ENCODE results near the gene REV1. TPM values are rescaled to one million over a fixed set of nuclear protein-coding genes. Genes with fewer than 3 reads are reported as not detected.
"Not testable (repeated sequence)": the region's sequence is repeated elsewhere in the genome, so short reads cannot be mapped to it uniquely, and the experiment has no call there.

Gene REV1
- total RNA-seq, 2 experiments from 2014 or later, result 51.6 to 68.1 TPM

GRCh38 chr2:99373144-99373543 is 116.7 kb downstream of the REV1 start:
- H3K27ac ChIP-seq (ENCODE audit: low read depth, low read length, poor library complexity, severe bottlenecking), result no peak overlapping the region
- H3K9me2 ChIP-seq (ENCODE audit: insufficient read depth, low read length), result no peaks in the 10 kb centered on the region
- H3K4me3 ChIP-seq (ENCODE audit: low read depth, low read length, poor library complexity, severe bottlenecking), result no peak overlapping the region
- H3K4me2 ChIP-seq (ENCODE audit: low read length), result no peak overlapping the region
- ChIA-PET CTCF (ENCODE audit: unreplicated experiment) (no interaction called here), POLR2A (no interaction called here)
- no peaks in the 10 kb centered on the region for H3K4me1 ChIP-seq (ENCODE audit: insufficient read depth, low read length, poor library complexity, severe bottlenecking)
- H3K9me3 ChIP-seq (ENCODE audit: low read length), result peaks cover 25% of the 10 kb centered on the region; the same call in 1 of the 2 replicates
- intact Hi-C loops (cut with micrococcal nuclease; ENCODE audit: unreplicated experiment), result no loop called here
- H2AFZ ChIP-seq (ENCODE audit: low read length), result no peak overlapping the region
- DNase-seq (ENCODE audit: low spot score), result no peak
- no peaks in the 10 kb centered on the region for H4K20me1 ChIP-seq (ENCODE audit: insufficient read depth, low read length)
- TF ChIP-seq, protein P1, sequence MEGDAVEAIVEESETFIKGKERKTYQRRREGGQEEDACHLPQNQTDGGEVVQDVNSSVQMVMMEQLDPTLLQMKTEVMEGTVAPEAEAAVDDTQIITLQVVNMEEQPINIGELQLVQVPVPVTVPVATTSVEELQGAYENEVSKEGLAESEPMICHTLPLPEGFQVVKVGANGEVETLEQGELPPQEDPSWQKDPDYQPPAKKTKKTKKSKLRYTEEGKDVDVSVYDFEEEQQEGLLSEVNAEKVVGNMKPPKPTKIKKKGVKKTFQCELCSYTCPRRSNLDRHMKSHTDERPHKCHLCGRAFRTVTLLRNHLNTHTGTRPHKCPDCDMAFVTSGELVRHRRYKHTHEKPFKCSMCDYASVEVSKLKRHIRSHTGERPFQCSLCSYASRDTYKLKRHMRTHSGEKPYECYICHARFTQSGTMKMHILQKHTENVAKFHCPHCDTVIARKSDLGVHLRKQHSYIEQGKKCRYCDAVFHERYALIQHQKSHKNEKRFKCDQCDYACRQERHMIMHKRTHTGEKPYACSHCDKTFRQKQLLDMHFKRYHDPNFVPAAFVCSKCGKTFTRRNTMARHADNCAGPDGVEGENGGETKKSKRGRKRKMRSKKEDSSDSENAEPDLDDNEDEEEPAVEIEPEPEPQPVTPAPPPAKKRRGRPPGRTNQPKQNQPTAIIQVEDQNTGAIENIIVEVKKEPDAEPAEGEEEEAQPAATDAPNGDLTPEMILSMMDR (conservative IDR thresholded peaks at IDR 0.05; ENCODE audit: low read length), result no peak
- no peak for TF ChIP-seq EZH2phosphoT487 (IDR thresholded peaks at IDR 0.05; ENCODE audit: borderline replicate concordance, low read depth, low read length)
- H3K36me3 ChIP-seq (ENCODE audit: insufficient read depth, low read length), result peaks cover 97% of the 10 kb centered on the region
- H3K79me2 ChIP-seq (ENCODE audit: insufficient read depth, low read depth, low read length), result no peaks in the 10 kb centered on the region
- BruUV-seq (replicated peaks), result no TSS peak

GRCh38 chr2:99368854-99369253 is 121.0 kb downstream of the REV1 start:
- H3K9me2 ChIP-seq (ENCODE audit: insufficient read depth, low read length); H3K27ac ChIP-seq (ENCODE audit: low read depth, low read length, poor library complexity, severe bottlenecking): not testable (repeated sequence)

DNA sequence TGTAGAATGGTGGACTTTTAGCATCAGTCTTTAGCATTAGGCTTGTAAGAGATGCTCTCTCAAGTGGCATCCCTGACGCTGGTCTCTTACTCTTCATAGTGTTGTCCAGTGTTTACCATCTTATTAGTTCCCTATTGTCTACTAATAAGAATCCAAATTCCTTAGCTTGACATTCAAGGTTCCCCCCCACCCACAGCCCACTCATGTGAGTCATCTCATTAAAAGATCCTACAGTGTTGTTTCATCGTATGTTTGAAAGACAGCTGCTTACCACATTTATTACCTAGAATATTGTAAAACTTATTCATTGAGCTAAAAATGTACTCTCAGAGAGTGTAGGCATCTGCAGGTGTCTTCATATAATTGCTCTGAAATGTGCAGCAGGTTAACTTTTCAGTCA is 124.2 kb downstream of the REV1 start:
- Histone ChIP-seq H2AFZ (ENCODE audit: low read length) (no peak overlapping the region), H3K27ac (ENCODE audit: low read depth, low read length, poor library complexity, severe bottlenecking) (no peak overlapping the region), H3K36me3 (ENCODE audit: insufficient read depth, low read length) (peaks cover 97% of the 10 kb centered on the region), H3K4me2 (ENCODE audit: low read length) (no peak overlapping the region), H3K9me2 (ENCODE audit: insufficient read depth, low read length) (no peaks in the 10 kb centered on the region), H4K20me1 (ENCODE audit: insufficient read depth, low read length) (no peaks in the 10 kb centered on the region), H3K4me3 (ENCODE audit: low read depth, low read length, poor library complexity, severe bottlenecking) (no peak overlapping the region), H3K79me2 (ENCODE audit: insufficient read depth, low read depth, low read length) (0 out of 2 replicates have a peak, but pooled peaks cover 2% of the 10 kb centered on the region), H3K4me1 (ENCODE audit: insufficient read depth, low read length, poor library complexity, severe bottlenecking) (no peaks in the 10 kb centered on the region), H3K9me3 (ENCODE audit: low read length) (no peaks in the 10 kb centered on the region)
- TF ChIP-seq EZH2phosphoT487 (IDR thresholded peaks at IDR 0.05; ENCODE audit: borderline replicate concordance, low read depth, low read length), result no peak
- TF ChIP-seq, protein P1 (conservative IDR thresholded peaks at IDR 0.05; ENCODE audit: low read length), result no peak
- no TSS peak for BruUV-seq (replicated peaks)
- ChIA-PET POLR2A (interaction anchor here (0.7 to 1.2 kb wide), 3 partner anchors 9 to 1198 kb away, joined by 3 to 4 read pairs (median 4); no protein-coding TSS in a partner anchor), CTCF (ENCODE audit: unreplicated experiment) (no interaction called here)
- intact Hi-C loops (cut with micrococcal nuclease; ENCODE audit: unreplicated experiment), result no loop called here
- DNase-seq (ENCODE audit: low spot score), result no peak

More at GRCh38 chr2:99368854-99369253, 121.0 kb downstream of the REV1 start:
- H3K79me2 ChIP-seq (ENCODE audit: insufficient read depth, low read depth, low read length); POLR2A ChIA-PET; BruUV-seq (replicated peaks); H4K20me1 ChIP-seq (ENCODE audit: insufficient read depth, low read length); H3K4me3 ChIP-seq (ENCODE audit: low read depth, low read length, poor library complexity, severe bottlenecking); H3K4me1 ChIP-seq (ENCODE audit: insufficient read depth, low read length, poor library complexity, severe bottlenecking); DNase-seq (ENCODE audit: low spot score); H3K4me2 ChIP-seq (ENCODE audit: low read length); intact Hi-C loops (cut with micrococcal nuclease; ENCODE audit: unreplicated experiment); CTCF ChIA-PET (ENCODE audit: unreplicated experiment); H2AFZ ChIP-seq (ENCODE audit: low read length): not testable (repeated sequence)
- H3K9me3 ChIP-seq (ENCODE audit: low read length), result 0 out of 2 replicates have a peak, but pooled peaks cover 12% of the 10 kb centered on the region
- peaks cover 96% of the 10 kb centered on the region for H3K36me3 ChIP-seq (ENCODE audit: insufficient read depth, low read length)
